Right atrium auricular region (tissue), 2 donors: Measurements from ENCODE around the gene DRP2. TPM values are rescaled to one million over a fixed set of nuclear protein-coding genes. Genes with fewer than 3 reads are reported as not detected.
"Not testable (repeated sequence)": the region's sequence is repeated elsewhere in the genome, so short reads cannot be mapped to it uniquely, and the experiment has no call there.

Source experiments
- DNase-seq: peaks from one replicate; pipeline ENCODE4 v3.0.0-alpha.2; 2019; ENCODE audit warnings: low spot score
- H3K27ac ChIP-seq, 2 donors: fragments of 200-600 bp; sonication (generic); 1 replicate in 1 of 2; 2 replicates in 1 of 2; pipeline ENCODE4 v1.5.1; 2016 to 2019
- H3K27me3 ChIP-seq, 2 donors: fragments of 200-600 bp; sonication (generic); one replicate each; pipeline versions ENCODE4 v1.5.1 to v1.6.0; 2017 to 2019
- H3K36me3 ChIP-seq: fragments of 200-600 bp; sonication (generic); one replicate; pipeline ENCODE4 v1.5.1; 2016
- H3K4me1 ChIP-seq, 2 donors: fragments of 200-600 bp; sonication (generic); one replicate each; pipeline versions ENCODE4 v1.5.1 to v1.6.0; 2017 to 2019
- H3K4me3 ChIP-seq, 2 donors: fragments of 200-600 bp; sonication (generic); 1 replicate in 1 of 2; 2 replicates in 1 of 2; pipeline ENCODE4 v1.5.1; 2017 to 2019; ENCODE audit warnings: mild to moderate bottlenecking in 1 of 2, moderate library complexity in 1 of 2
- H3K9me3 ChIP-seq, 2 donors: fragments of 200-600 bp; sonication (generic); one replicate each; pipeline ENCODE4 v1.5.1; 2019
- total RNA-seq, 2 donors: library from RNA; depleted of rRNA; stranded (reverse); fragments of >200 nt; gene quantifications; one replicate each; pipeline ENCODE4 v1.1.0, GENCODE V29; 2016
- TF ChIP-seq, protein P1 (sequence below), 2 donors: fragments of 200-600 bp; sonication (generic); IDR thresholded peaks; one replicate each; pipeline ENCODE4 v1.5.1; 2019; ENCODE audit warnings: antibody characterized with exemption in 2 of 2

Gene DRP2, protein sequence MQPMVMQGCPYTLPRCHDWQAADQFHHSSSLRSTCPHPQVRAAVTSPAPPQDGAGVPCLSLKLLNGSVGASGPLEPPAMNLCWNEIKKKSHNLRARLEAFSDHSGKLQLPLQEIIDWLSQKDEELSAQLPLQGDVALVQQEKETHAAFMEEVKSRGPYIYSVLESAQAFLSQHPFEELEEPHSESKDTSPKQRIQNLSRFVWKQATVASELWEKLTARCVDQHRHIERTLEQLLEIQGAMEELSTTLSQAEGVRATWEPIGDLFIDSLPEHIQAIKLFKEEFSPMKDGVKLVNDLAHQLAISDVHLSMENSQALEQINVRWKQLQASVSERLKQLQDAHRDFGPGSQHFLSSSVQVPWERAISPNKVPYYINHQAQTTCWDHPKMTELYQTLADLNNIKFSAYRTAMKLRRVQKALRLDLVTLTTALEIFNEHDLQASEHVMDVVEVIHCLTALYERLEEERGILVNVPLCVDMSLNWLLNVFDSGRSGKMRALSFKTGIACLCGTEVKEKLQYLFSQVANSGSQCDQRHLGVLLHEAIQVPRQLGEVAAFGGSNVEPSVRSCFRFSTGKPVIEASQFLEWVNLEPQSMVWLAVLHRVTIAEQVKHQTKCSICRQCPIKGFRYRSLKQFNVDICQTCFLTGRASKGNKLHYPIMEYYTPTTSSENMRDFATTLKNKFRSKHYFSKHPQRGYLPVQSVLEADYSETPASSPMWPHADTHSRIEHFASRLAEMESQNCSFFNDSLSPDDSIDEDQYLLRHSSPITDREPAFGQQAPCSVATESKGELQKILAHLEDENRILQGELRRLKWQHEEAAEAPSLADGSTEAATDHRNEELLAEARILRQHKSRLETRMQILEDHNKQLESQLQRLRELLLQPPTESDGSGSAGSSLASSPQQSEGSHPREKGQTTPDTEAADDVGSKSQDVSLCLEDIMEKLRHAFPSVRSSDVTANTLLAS
- total RNA-seq, result under 1 TPM in 1 of 2 donors, not detected in 1; 0.04 TPM

DNA sequence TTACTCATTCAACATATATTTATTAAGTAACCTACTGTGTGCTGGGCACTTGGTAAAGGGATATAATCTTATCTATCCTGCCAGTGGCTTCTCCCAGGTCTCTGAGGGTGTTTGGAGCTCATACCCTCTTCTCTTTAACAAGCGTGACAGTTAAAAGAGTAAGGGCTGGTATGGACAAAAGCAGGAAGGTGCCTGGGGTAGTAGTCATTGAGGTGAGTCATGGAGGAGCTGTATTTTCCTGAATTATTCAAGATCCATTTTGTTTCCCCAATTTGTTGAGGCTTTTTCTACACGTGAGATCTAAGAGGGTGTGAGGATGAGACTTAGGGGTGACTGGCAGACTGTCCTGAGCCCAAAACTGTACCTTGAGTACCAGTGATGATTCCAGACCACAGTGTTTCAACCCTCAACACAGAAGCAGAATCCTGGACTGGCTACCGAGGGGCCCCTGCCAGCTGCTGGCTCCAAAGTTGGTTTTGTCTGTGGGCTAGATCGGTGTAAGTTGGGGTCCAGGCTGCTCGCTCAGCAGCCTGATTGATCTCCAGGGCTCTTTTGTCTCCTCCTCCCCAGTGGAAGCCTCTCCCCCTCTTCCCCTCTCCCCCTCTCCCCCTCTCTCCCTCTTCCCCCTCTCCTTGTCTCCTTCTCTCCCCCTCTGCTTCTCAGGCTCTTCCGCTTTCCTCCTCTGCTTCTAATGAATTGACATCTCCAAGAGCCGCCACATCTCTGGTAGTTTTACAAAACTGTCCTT, at the start of gene DRP2:
Gene DRP2 (plus strand): TSS at position 671 of the 748 bp plus-strand sequence. CDS start 11,862 bp downstream, outside the sequence.
- no peak for DNase-seq
- Histone ChIP-seq H3K36me3 (no peaks in the 10 kb centered on the region), H3K4me3 (no peak within 1 kb of the TSS), H3K27ac (no peak within 1 kb of the TSS), H3K27me3 (no peaks in the 10 kb centered on the region), H3K9me3 (no peaks in the 10 kb centered on the region), H3K4me1 (no peaks in the 10 kb centered on the region)
- TF ChIP-seq, protein P1, sequence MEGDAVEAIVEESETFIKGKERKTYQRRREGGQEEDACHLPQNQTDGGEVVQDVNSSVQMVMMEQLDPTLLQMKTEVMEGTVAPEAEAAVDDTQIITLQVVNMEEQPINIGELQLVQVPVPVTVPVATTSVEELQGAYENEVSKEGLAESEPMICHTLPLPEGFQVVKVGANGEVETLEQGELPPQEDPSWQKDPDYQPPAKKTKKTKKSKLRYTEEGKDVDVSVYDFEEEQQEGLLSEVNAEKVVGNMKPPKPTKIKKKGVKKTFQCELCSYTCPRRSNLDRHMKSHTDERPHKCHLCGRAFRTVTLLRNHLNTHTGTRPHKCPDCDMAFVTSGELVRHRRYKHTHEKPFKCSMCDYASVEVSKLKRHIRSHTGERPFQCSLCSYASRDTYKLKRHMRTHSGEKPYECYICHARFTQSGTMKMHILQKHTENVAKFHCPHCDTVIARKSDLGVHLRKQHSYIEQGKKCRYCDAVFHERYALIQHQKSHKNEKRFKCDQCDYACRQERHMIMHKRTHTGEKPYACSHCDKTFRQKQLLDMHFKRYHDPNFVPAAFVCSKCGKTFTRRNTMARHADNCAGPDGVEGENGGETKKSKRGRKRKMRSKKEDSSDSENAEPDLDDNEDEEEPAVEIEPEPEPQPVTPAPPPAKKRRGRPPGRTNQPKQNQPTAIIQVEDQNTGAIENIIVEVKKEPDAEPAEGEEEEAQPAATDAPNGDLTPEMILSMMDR (IDR thresholded peaks at IDR 0.05), result no peak

DNA sequence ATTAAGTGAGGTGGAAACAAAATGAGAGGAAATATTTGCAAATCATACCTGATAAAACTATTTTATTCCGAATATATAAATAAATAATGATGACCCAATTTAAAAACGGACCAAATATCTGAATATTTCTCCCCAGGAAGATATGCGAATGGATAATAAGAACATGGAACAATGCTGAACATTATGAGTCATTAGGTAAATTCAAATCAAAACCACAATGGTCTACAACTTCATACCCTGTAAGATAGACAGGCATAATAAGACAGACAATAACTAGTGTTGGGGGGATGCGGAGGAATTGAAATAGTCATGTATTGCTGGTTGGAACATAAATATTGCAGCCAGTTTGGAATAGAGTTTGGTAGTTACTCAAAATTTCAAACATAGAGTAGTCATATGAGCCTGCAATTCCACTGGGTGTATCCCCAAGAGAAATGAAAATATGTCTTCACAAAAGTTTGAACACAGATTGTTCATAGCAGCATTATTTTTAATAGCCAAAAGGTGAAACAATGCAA, 47.6 kb upstream of the DRP2 start:
- H3K27me3 ChIP-seq, result no peaks in the 10 kb centered on the region
- TF ChIP-seq, protein P1 (IDR thresholded peaks at IDR 0.05), result no peak
- no peaks in the 10 kb centered on the region for H3K4me1 ChIP-seq

DNA sequence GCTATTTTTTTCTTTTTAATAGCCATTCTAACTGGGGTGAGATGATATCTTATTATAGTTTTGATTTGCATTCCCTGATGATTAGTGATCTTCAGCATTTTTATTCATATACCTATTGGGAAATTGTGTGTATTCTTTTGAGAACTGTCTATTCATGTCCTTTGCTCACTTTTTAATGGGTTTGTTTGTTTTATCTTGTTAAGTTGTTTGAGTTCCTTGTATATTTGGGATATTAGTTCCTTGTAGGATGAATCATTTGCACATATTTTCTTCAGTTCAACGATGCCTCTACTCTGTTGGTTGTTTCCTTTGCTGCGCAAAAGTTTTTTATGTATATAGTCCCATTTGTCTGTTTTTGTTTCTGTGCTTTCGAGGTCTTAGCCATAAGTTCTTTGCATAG, 43.1 kb upstream of the DRP2 start:
- Histone ChIP-seq H3K27me3 (no peaks in the 10 kb centered on the region), H3K36me3 (no peaks in the 10 kb centered on the region), H3K4me3 (no peak overlapping the region), H3K9me3 (peaks cover 0 to 10% of the 10 kb centered on the region in 2 donors), H3K4me1 (no peaks in the 10 kb centered on the region), H3K27ac (no peak overlapping the region)
- TF ChIP-seq, protein P1 (IDR thresholded peaks at IDR 0.05), result no peak
- DNase-seq, result no peak

More for the DNA sequence above, 47.6 kb upstream of the DRP2 start:
- Histone ChIP-seq H3K4me3 (no peak overlapping the region), H3K27ac (no peak overlapping the region), H3K9me3 (peaks cover 0 to 7% of the 10 kb centered on the region in 2 donors), H3K36me3 (no peaks in the 10 kb centered on the region)
- no peak for DNase-seq

DNA sequence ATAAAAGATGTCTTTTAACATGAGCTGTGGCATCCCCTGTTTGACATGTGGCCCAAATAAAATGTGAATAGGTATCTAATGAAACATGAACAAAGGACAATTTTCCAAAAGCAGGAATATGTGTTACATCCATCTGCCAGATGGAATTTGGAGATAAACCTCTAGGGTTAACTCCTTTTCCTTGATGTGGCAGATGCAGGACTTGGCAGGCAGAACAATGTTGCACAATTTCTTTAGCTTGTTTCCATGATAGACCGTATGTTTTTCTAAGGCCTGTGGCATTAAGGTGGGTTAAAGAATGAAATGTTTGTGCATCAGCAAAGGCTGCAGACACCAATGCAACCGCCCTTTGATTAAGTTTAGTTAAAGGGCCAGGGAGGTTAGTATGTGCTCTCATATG, 34.7 kb upstream of the DRP2 start:
- not testable (repeated sequence) for H3K27ac ChIP-seq, H3K4me3 ChIP-seq, H3K27me3 ChIP-seq, DNase-seq, H3K4me1 ChIP-seq, H3K36me3 ChIP-seq, H3K9me3 ChIP-seq

DNA sequence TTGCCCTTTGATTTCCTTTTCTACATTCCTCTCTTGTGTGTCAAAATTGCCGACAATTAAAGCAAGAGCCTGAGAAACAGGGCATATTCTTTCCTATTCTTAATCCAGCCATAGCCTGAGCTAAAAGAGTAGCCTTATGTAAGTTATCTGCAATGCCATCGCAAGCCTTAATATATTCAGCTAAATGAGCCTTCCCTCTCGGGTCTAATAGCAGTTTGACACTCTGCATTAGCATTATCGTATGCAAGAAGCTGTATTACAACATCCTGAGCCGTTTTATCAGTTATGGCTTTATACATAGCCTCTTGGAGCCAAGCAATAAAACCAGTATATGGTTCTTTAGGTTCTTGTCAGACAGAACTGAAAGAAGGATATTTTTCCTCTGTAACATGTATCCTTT, 31.6 kb upstream of the DRP2 start:
- not testable (repeated sequence) for H3K4me3 ChIP-seq, H3K27ac ChIP-seq, H3K36me3 ChIP-seq, DNase-seq, H3K27me3 ChIP-seq, H3K4me1 ChIP-seq, H3K9me3 ChIP-seq

DNA sequence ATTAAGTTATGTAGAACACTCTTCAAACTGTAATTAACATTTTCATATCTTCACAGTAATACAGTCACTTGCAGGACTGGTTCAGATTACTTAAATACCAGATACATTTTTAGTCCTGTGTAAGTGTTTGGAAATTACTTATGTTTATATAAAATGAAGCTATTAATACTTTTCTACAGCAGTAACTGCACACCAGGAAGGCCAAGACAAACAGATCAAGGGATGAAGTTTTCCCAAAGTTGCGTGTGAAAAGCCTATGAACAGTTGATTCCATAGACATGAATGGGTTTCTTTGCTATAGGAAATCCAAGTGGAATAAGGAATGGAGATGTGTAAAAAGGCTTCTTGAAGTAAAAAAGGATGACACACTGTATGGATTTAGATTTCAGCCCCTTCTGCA, 28.9 kb upstream of the DRP2 start:
- H3K4me1 ChIP-seq, result no peaks in the 10 kb centered on the region
- no peaks in the 10 kb centered on the region for H3K9me3 ChIP-seq
- no peaks in the 10 kb centered on the region for H3K27me3 ChIP-seq
- DNase-seq, result no peak
- TF ChIP-seq, protein P1 (IDR thresholded peaks at IDR 0.05), result no peak
- H3K36me3 ChIP-seq, result no peaks in the 10 kb centered on the region
- H3K4me3 ChIP-seq, result no peak overlapping the region
- H3K27ac ChIP-seq, result no peak overlapping the region
